Transverse colon (tissue), 3 donors: Measurements from ENCODE around the gene OTOG.

Source experiments
- CTCF ChIP-seq, 5 experiments: fragments of 200-600 bp in 3 of 5; fragments of 450-650 bp in 2 of 5; sonication (generic) in 3 of 5; IDR thresholded peaks; 1 replicate in 2 of 5; 2 replicates in 3 of 5; pipeline ENCODE4 v1.5.1; 2016 to 2017; ENCODE audit warnings: antibody characterized with exemption in 5 of 5, inconsistent platforms in 3 of 5, mild to moderate bottlenecking in 2 of 5, moderate library complexity in 1 of 5
- EP300 ChIP-seq: sonication (generic); formaldehyde crosslinking; IDR thresholded peaks from one replicate; pipeline ENCODE4 v1.6.1; 2017; ENCODE audit warnings: antibody characterized with exemption, low read depth

- TF ChIP-seq CTCF (IDR thresholded peaks at IDR 0.05) (no peak), EP300 (no peak)
These were observed 24.4 kb upstream of the OTOG start for GRCh38 chr11:17522655-17523054.
